GM12878 (cell line): ENCODE measurements around the gene SPATA32. TPM values are rescaled to one million over a fixed set of nuclear protein-coding genes. Genes with fewer than 3 reads are reported as not detected.

Experiments used
- ATAC-seq: fragments of 200-7000 bp; cut with Tn5 transposase; 3 replicates; pipeline ENCODE4 v1.9.1; 2020; ENCODE audit warnings: mild to moderate bottlenecking, moderate library complexity
- BruUV-seq: library from RNA; stranded (reverse); fragments of 400-500 nt; replicated peaks from 2 replicates; lab custom pipeline; 2021; lab: Mats Ljungman, UMichigan
- CTCF ChIA-PET: fragments of 300-600 bp; sonication (Branson Sonifier 250); formaldehyde crosslinking; extraction: SDS; loops from one replicate; lab custom pipeline; 2021; ENCODE audit warnings: inconsistent platforms; lab: Yijun Ruan, JAX
- POLR2A ChIA-PET: fragments of 350-600 bp; formaldehyde crosslinking; extraction: SDS; loops from one replicate; lab custom pipeline; 2021; ENCODE audit warnings: inconsistent platforms; lab: Charles Lee
- RAD21 ChIA-PET: fragments of 300-600 bp; sonication (Branson Sonifier 250); formaldehyde crosslinking; loops from one replicate; lab custom pipeline; 2023; ENCODE audit warnings: antibody characterized with exemption; ENCODE audit not compliant: unreplicated experiment; lab: Charles Lee
- SMC1A ChIA-PET: fragments of 300-600 bp; sonication (Branson Sonifier 250); formaldehyde crosslinking; loops from one replicate; lab custom pipeline; 2023; ENCODE audit not compliant: unreplicated experiment, uncharacterized antibody; lab: Charles Lee
- DNase-seq: peaks from one replicate; pipeline ENCODE4 v3.0.0-alpha.2; 2011; ENCODE audit warnings: low read depth, low spot score
- FAIRE-seq: peaks from 3 replicates; lab custom pipeline; 2011; peaks lifted over from hg19 to GRCh38; lab: Jason Lieb, UNC
- H2AFZ ChIP-seq: 2 replicates; pipeline ENCODE4 v1.6.0; 2011; ENCODE audit warnings: low read depth, low read length, control low read depth; ENCODE audit not compliant: control insufficient read depth
- H3K27ac ChIP-seq: 2 replicates; pipeline ENCODE4 v1.5.1; 2011; ENCODE audit warnings: control low read depth; ENCODE audit not compliant: control insufficient read depth, insufficient read depth
- H3K27me3 ChIP-seq, 2 experiments: replicated peaks in 1 of 2; 2 replicates each; pipeline versions ENCODE4 v1.6.0 to v1.6.1; 2011; ENCODE audit warnings: low read length in 1 of 2; ENCODE audit not compliant: control insufficient read depth in 2 of 2, insufficient read depth in 2 of 2
- H3K36me3 ChIP-seq, 2 experiments: 2 replicates each; pipeline ENCODE4 v1.5.1; 2011; ENCODE audit warnings: low read length in 1 of 2; ENCODE audit not compliant: control insufficient read depth in 2 of 2, insufficient read depth in 2 of 2
- H3K4me1 ChIP-seq: 2 replicates; pipeline ENCODE4 v1.6.1; 2011; ENCODE audit warnings: mild to moderate bottlenecking, low read length, moderate library complexity, mixed read lengths; ENCODE audit not compliant: control insufficient read depth, insufficient read depth
- H3K4me2 ChIP-seq: 2 replicates; pipeline ENCODE4 v1.6.0; 2011; ENCODE audit warnings: control low read depth; ENCODE audit not compliant: control insufficient read depth, insufficient read depth
- H3K4me3 ChIP-seq: fragments of 200-600 bp; sonication (generic); 2 replicates; pipeline ENCODE4 v1.5.1; 2016
- H3K79me2 ChIP-seq: 2 replicates; pipeline ENCODE4 v1.6.0; 2011; ENCODE audit warnings: low read length; ENCODE audit not compliant: control insufficient read depth, insufficient read depth
- H3K9ac ChIP-seq: 2 replicates; pipeline ENCODE4 v1.8.0; 2011; ENCODE audit warnings: low read length, control low read depth, mixed read lengths; ENCODE audit not compliant: control insufficient read depth, insufficient read depth
- H3K9me3 ChIP-seq: replicated peaks from 3 replicates; pipeline ENCODE4 v1.5.1; 2011; ENCODE audit warnings: mild to moderate bottlenecking, low read length; ENCODE audit not compliant: control insufficient read depth, insufficient read depth
- H4K20me1 ChIP-seq: 2 replicates; pipeline ENCODE4 v1.6.0; 2011; ENCODE audit not compliant: control insufficient read depth, insufficient read depth
- CHD4 ChIP-seq: fragments of 200-600 bp; sonication (generic); IDR thresholded peaks from 2 replicates; pipeline ENCODE4 v1.6.1; 2016; ENCODE audit warnings: mild to moderate bottlenecking
- ESRRA ChIP-seq: IDR thresholded peaks from 2 replicates; pipeline ENCODE4 v1.6.1; 2012; ENCODE audit warnings: mild to moderate bottlenecking, low read length, improper control_type of control experiment
- FOXK2 ChIP-seq: fragments of 450-650 bp; IDR thresholded peaks from 2 replicates; pipeline ENCODE4 v1.6.1; 2017; ENCODE audit warnings: mild to moderate bottlenecking, moderate library complexity
- HCFC1 ChIP-seq: fragments of 150-350 bp; IDR thresholded peaks from 2 replicates; pipeline ENCODE4 v1.6.1; 2014; ENCODE audit warnings: low read length
- HDAC6 ChIP-seq: fragments of 200-600 bp; sonication (generic); IDR thresholded peaks from one replicate; pipeline ENCODE4 v1.8.0; 2017; ENCODE audit warnings: antibody characterized with exemption; ENCODE audit not compliant: unreplicated experiment
- JUND ChIP-seq: IDR thresholded peaks from 2 replicates; pipeline ENCODE4 v1.6.1; 2012; ENCODE audit warnings: low read depth, mild to moderate bottlenecking, low read length, improper control_type of control experiment, moderate library complexity
- KLF5 ChIP-seq: fragments of 450-650 bp; IDR thresholded peaks from 2 replicates; pipeline ENCODE4 v1.6.1; 2014; ENCODE audit warnings: mild to moderate bottlenecking; ENCODE audit not compliant: partially characterized antibody
- NR2C1 ChIP-seq: fragments of 450-650 bp; IDR thresholded peaks from 2 replicates; pipeline ENCODE4 v1.6.1; 2017; ENCODE audit warnings: antibody characterized with exemption, mild to moderate bottlenecking, moderate library complexity
- RCOR1 ChIP-seq: conservative IDR thresholded peaks from 2 replicates; pipeline ENCODE4 v1.6.1; 2012; ENCODE audit warnings: low read depth, low read length, improper control_type of control experiment
- SIN3A ChIP-seq: IDR thresholded peaks from 2 replicates; pipeline ENCODE4 v1.6.1; 2012; ENCODE audit warnings: low read depth, low read length, improper control_type of control experiment
- SUPT20H ChIP-seq: IDR thresholded peaks from 2 replicates; pipeline ENCODE4 v1.6.1; 2011; ENCODE audit warnings: low read depth, mild to moderate bottlenecking, low read length, moderate library complexity, borderline replicate concordance; ENCODE audit not compliant: control insufficient read depth
- TCF12 ChIP-seq: IDR thresholded peaks from 2 replicates; pipeline ENCODE4 v1.6.1; 2011; ENCODE audit warnings: low read depth, mild to moderate bottlenecking, low read length
- TCF7 ChIP-seq: IDR thresholded peaks from 2 replicates; pipeline ENCODE4 v1.6.1; 2014; ENCODE audit warnings: antibody characterized with exemption, borderline replicate concordance
- USF2 ChIP-seq: IDR thresholded peaks from 2 replicates; pipeline ENCODE4 v1.6.1; 2011; ENCODE audit warnings: low read depth, low read length, improper control_type of control experiment, borderline replicate concordance
- YY1 ChIP-seq: IDR thresholded peaks from 2 replicates; pipeline ENCODE4 v1.6.1; 2011; ENCODE audit warnings: low read depth, mild to moderate bottlenecking, low read length
- ZNF24 ChIP-seq: fragments of 450-650 bp; IDR thresholded peaks from 2 replicates; pipeline ENCODE4 v1.6.1; 2017; ENCODE audit warnings: antibody characterized with exemption, mild to moderate bottlenecking
- WGBS: methylation state at CpG from one replicate; pipeline ENCODE4 v1.1.6; 2016; ENCODE audit warnings: low lambda C conversion rate; ENCODE audit not compliant: insufficient replicate concordance, insufficient coverage; ENCODE audit errors: missing lambda C conversion rate; 5-methylcytosine and 5-hydroxymethylcytosine counted together
- in situ Hi-C: fragments of 300-500 bp; cut with MboI; formaldehyde crosslinking; loops from 9 replicates; pipeline ENCODE4 v1.14.3; 2018; ENCODE audit warnings: mixed read lengths
- intact Hi-C: fragments of 100-400 bp; cut with micrococcal nuclease; formaldehyde crosslinking; loops from one replicate; pipeline ENCODE4 v1.14.2; 2022; ENCODE audit not compliant: unreplicated experiment
- polyA plus RNA-seq, 11 experiments: library from polyadenylated mRNA; depleted of rRNA in 4 of 11; unstranded in 6 of 11; stranded (reverse) in 5 of 11; fragments of >200 nt; fragmentation: Nextera tagmentation in 4 of 11; fragmentation: Illumina TruSeq in 1 of 11; extraction: Ambion mirVana in 4 of 11; extraction: Trizol in 1 of 11; gene quantifications; 1 replicate in 1 of 11; 2 replicates in 10 of 11; pipeline versions ENCODE4 v1.2.1 to v1.2.3, GENCODE V29; 2011 to 2016; ENCODE audit warnings: inconsistent platforms in 2 of 11, missing spikeins in 2 of 11, low read depth in 1 of 11
- total RNA-seq, 4 experiments: library from RNA; depleted of rRNA in 3 of 4; stranded (reverse); fragments of >200 nt in 3 of 4; fragmentation: Illumina TruSeq in 1 of 4; extraction: Trizol in 1 of 4; gene quantifications; 2 replicates each; pipeline versions ENCODE4 v1.2.1 to v1.2.3, GENCODE V29; 2013 to 2021
- TF ChIP-seq, protein P1 (sequence below): fragments of 450-650 bp; IDR thresholded peaks from 2 replicates; pipeline ENCODE4 v1.6.1; 2016; ENCODE audit warnings: mild to moderate bottlenecking
- TF ChIP-seq, protein P2 (sequence below): IDR thresholded peaks from 2 replicates; pipeline ENCODE4 v1.6.1; 2012; ENCODE audit warnings: mild to moderate bottlenecking, low read depth, low read length

Gene SPATA32
- total and polyA plus RNA-seq, 10 of the 15 experiments (the other 5 are each of a cell fraction or from before 2014, with no cell fraction given): 0.03 to 0.35 (median 0.11) TPM; not detected in 3

GRCh38 chr17:45294506-45294905 lies 32.6 kb upstream of the SPATA32 start:
- WGBS: 98% methylated on average over 3 of the region's 3 CpGs
- DNase-seq (no peak), FAIRE-seq (no peak), ATAC-seq (no peak)
- H3K4me1 ChIP-seq: peaks cover 85% of the 10 kb centered on the region
- intact Hi-C loops: no loop called here
- no peak overlapping the region for H2AFZ ChIP-seq
- in situ Hi-C loops: no loop called here
- no peak for TF ChIP-seq YY1
- no peak for TF ChIP-seq KLF5
- TF ChIP-seq SIN3A: no peak
- TF ChIP-seq RCOR1: no peak
- no peak for TF ChIP-seq HDAC6
- TF ChIP-seq, protein P1, sequence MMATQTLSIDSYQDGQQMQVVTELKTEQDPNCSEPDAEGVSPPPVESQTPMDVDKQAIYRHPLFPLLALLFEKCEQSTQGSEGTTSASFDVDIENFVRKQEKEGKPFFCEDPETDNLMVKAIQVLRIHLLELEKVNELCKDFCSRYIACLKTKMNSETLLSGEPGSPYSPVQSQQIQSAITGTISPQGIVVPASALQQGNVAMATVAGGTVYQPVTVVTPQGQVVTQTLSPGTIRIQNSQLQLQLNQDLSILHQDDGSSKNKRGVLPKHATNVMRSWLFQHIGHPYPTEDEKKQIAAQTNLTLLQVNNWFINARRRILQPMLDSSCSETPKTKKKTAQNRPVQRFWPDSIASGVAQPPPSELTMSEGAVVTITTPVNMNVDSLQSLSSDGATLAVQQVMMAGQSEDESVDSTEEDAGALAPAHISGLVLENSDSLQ: no peak
- no peak for TF ChIP-seq CHD4
- TF ChIP-seq TCF7: no peak
- no peak for TF ChIP-seq USF2
- TF ChIP-seq HCFC1: no peak
- TF ChIP-seq ZNF24: no peak
- no peak for TF ChIP-seq TCF12
- TF ChIP-seq ESRRA: no peak
- TF ChIP-seq NR2C1: no peak
- no peak for TF ChIP-seq JUND
- no peak for TF ChIP-seq FOXK2
- no peak for TF ChIP-seq SUPT20H
- TF ChIP-seq, protein P2, sequence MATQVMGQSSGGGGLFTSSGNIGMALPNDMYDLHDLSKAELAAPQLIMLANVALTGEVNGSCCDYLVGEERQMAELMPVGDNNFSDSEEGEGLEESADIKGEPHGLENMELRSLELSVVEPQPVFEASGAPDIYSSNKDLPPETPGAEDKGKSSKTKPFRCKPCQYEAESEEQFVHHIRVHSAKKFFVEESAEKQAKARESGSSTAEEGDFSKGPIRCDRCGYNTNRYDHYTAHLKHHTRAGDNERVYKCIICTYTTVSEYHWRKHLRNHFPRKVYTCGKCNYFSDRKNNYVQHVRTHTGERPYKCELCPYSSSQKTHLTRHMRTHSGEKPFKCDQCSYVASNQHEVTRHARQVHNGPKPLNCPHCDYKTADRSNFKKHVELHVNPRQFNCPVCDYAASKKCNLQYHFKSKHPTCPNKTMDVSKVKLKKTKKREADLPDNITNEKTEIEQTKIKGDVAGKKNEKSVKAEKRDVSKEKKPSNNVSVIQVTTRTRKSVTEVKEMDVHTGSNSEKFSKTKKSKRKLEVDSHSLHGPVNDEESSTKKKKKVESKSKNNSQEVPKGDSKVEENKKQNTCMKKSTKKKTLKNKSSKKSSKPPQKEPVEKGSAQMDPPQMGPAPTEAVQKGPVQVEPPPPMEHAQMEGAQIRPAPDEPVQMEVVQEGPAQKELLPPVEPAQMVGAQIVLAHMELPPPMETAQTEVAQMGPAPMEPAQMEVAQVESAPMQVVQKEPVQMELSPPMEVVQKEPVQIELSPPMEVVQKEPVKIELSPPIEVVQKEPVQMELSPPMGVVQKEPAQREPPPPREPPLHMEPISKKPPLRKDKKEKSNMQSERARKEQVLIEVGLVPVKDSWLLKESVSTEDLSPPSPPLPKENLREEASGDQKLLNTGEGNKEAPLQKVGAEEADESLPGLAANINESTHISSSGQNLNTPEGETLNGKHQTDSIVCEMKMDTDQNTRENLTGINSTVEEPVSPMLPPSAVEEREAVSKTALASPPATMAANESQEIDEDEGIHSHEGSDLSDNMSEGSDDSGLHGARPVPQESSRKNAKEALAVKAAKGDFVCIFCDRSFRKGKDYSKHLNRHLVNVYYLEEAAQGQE: no peak
- ChIA-PET CTCF (interaction anchor here (0.9 to 5.3 kb wide), 12 partner anchors 10 to 100 kb away, joined by 3 to 38 read pairs (median 6); partner anchors contain the start of gene MAP3K14), RAD21 (interaction anchor here (0.6 to 5.7 kb wide), 9 partner anchors 17 to 90 kb away, joined by 3 to 44 read pairs (median 11); partner anchors contain the start of gene MAP3K14), SMC1A (interaction anchor here (1.1 to 5.7 kb wide), 8 partner anchors 11 to 95 kb away, joined by 3 to 153 read pairs (median 12); partner anchors contain the start of gene MAP3K14), POLR2A (interaction anchor here (0.5 to 7.1 kb wide), 7 partner anchors 8 to 326 kb away, joined by 3 to 62 read pairs (median 12); partner anchors contain the start of genes C1QL1 and MAP3K14)
- no peak overlapping the region for H3K9ac ChIP-seq
- H3K36me3 ChIP-seq: peaks cover 21 to 26% of the 10 kb centered on the region in 2 experiments
- H3K4me3 ChIP-seq: no peak overlapping the region
- H3K27ac ChIP-seq: peak overlapping the region; percentile 42
- no peaks in the 10 kb centered on the region for H4K20me1 ChIP-seq
- H3K79me2 ChIP-seq: peaks cover 87% of the 10 kb centered on the region
- no peaks in the 10 kb centered on the region; the same call in 2 of the 3 replicates for H3K9me3 ChIP-seq
- H3K4me2 ChIP-seq: no peak overlapping the region; the same call in 1 of the 2 replicates
- H3K27me3 ChIP-seq: no peaks in the 10 kb centered on the region
- no TSS peak for BruUV-seq
